GM20431 (cell line): Measurements from ENCODE around the gene NLRC3.
"Not testable (repeated sequence)": the region's sequence is repeated elsewhere in the genome, so short reads cannot be mapped to it uniquely, and the experiment has no call there.

Experiments used
- in situ Hi-C: fragments of 300-500 bp; cut with MseI, MboI; formaldehyde crosslinking; loops from one replicate; pipeline ENCODE4 v1.15.0; 2020; ENCODE audit warnings: low sequenced_read_pairs; ENCODE audit not compliant: unreplicated experiment

NLRC3 gene

GRCh38 chr16:3577302-3577752, at the start of gene NLRC3:
Gene NLRC3 (minus strand): TSS chr16:3577403. CDS start chr16:3565036, 12,367 bp downstream.
- in situ Hi-C loops = no loop called here

- in situ Hi-C loops = no loop called here
Observed at GRCh38 chr16:3625911-3626732, 48.9 kb upstream of the NLRC3 start.

GRCh38 chr16:3625331-3625730, 48.1 kb upstream of the NLRC3 start:
- in situ Hi-C loops = no loop called here

GRCh38 chr16:3623642-3624041, 46.4 kb upstream of the NLRC3 start:
- in situ Hi-C loops = no loop called here

GRCh38 chr16:3618769-3619141, 41.6 kb upstream of the NLRC3 start:
- in situ Hi-C loops = no loop called here

GRCh38 chr16:3612510-3613466, 35.6 kb upstream of the NLRC3 start:
- in situ Hi-C loops = no loop called here

GRCh38 chr16:3611146-3611975, 34.2 kb upstream of the NLRC3 start, which contains the start of gene SLX4:
Gene SLX4 (minus strand): TSS chr16:3611606. CDS start chr16:3608964, 2,642 bp downstream.
- in situ Hi-C loops = no loop called here

- in situ Hi-C loops = no loop called here
Observed at GRCh38 chr16:3610698-3611145, 33.5 kb upstream of the NLRC3 start.

- in situ Hi-C loops = no loop called here
Observed at GRCh38 chr16:3609895-3610697, 32.9 kb upstream of the NLRC3 start.

- in situ Hi-C loops = not testable (repeated sequence)
Observed at GRCh38 chr16:3608976-3609375, 31.8 kb upstream of the NLRC3 start.

- in situ Hi-C loops = no loop called here
Observed at GRCh38 chr16:3608069-3608468, 30.9 kb upstream of the NLRC3 start.

GRCh38 chr16:3607634-3608033, 30.4 kb upstream of the NLRC3 start:
- in situ Hi-C loops = no loop called here

GRCh38 chr16:3607161-3607560, 30.0 kb upstream of the NLRC3 start:
- in situ Hi-C loops = no loop called here

- in situ Hi-C loops = no loop called here
Observed at GRCh38 chr16:3606441-3606840, 29.2 kb upstream of the NLRC3 start.

- in situ Hi-C loops = no loop called here
Observed at GRCh38 chr16:3602320-3602653, 25.1 kb upstream of the NLRC3 start.

GRCh38 chr16:3601614-3602319, 24.6 kb upstream of the NLRC3 start:
- in situ Hi-C loops = no loop called here

- in situ Hi-C loops = no loop called here
Observed at GRCh38 chr16:3599922-3600321, 22.7 kb upstream of the NLRC3 start.

- in situ Hi-C loops = no loop called here
Observed at GRCh38 chr16:3599121-3599520, 21.9 kb upstream of the NLRC3 start.

- in situ Hi-C loops = no loop called here
Observed at GRCh38 chr16:3598236-3598635, 21.0 kb upstream of the NLRC3 start.
